DOHH2 (cell line): ENCODE data around the gene DNAH7.

ENCODE experiments used
- H3F3A ChIP-seq: fragments of 200-600 bp; sonication (generic), shearing (Covaris generic); 2 replicates; pipeline ENCODE4 v1.6.0; 2016; ENCODE audit warnings: antibody characterized with exemption, mild to moderate bottlenecking; ENCODE audit not compliant: control insufficient read depth, insufficient read depth
- H3K27ac ChIP-seq: fragments of 200-600 bp; sonication (generic); 2 replicates; pipeline ENCODE4 v1.5.1; 2014; ENCODE audit warnings: low read depth, mild to moderate bottlenecking, low read length, moderate library complexity
- H3K27me3 ChIP-seq: fragments of 200-600 bp; sonication (generic); 2 replicates; pipeline ENCODE4 v1.6.1; 2014; ENCODE audit warnings: mild to moderate bottlenecking, low read length, mixed read lengths; ENCODE audit not compliant: control insufficient read depth
- H3K36me3 ChIP-seq: fragments of 200-600 bp; sonication (generic); 2 replicates; pipeline ENCODE4 v1.6.1; 2014; ENCODE audit warnings: mild to moderate bottlenecking, low read length, moderate library complexity, mixed read lengths; ENCODE audit not compliant: control insufficient read depth
- H3K4me1 ChIP-seq: fragments of 200-600 bp; sonication (generic); 2 replicates; pipeline ENCODE4 v1.6.1; 2014; ENCODE audit warnings: mild to moderate bottlenecking, low read length, mixed read lengths; ENCODE audit not compliant: control insufficient read depth
- H3K4me2 ChIP-seq: fragments of 200-600 bp; sonication (generic); 2 replicates; pipeline ENCODE4 v1.6.0; 2014; ENCODE audit warnings: mild to moderate bottlenecking, low read length, moderate library complexity
- H3K4me3 ChIP-seq: fragments of 200-600 bp; sonication (generic); 2 replicates; pipeline ENCODE4 v1.5.1; 2014; ENCODE audit warnings: mild to moderate bottlenecking, low read length, mixed read lengths
- H3K79me2 ChIP-seq: fragments of 200-600 bp; sonication (generic); 2 replicates; pipeline ENCODE4 v1.6.1; 2014; ENCODE audit warnings: mild to moderate bottlenecking, low read length, mixed read lengths; ENCODE audit not compliant: control insufficient read depth
- H3K9me2 ChIP-seq: fragments of 200-600 bp; sonication (generic); replicated peaks from 2 replicates; pipeline ENCODE4 v1.6.1; 2014; ENCODE audit warnings: mild to moderate bottlenecking, low read length, mixed read lengths; ENCODE audit not compliant: control insufficient read depth
- H3K9me3 ChIP-seq: fragments of 200-600 bp; sonication (generic); 2 replicates; pipeline ENCODE4 v1.6.1; 2014; ENCODE audit warnings: antibody characterized with exemption, low read length, mixed read lengths; ENCODE audit not compliant: control insufficient read depth, insufficient read depth
- H4K20me1 ChIP-seq: fragments of 200-600 bp; sonication (generic); 2 replicates; pipeline ENCODE4 v1.6.0; 2014; ENCODE audit warnings: low read depth, mild to moderate bottlenecking, antibody characterized with exemption, low read length, moderate library complexity; ENCODE audit not compliant: control insufficient read depth, insufficient read depth
- EZH2phosphoT487 ChIP-seq: fragments of 200-600 bp; sonication (generic); IDR thresholded peaks from 2 replicates; pipeline ENCODE4 v1.6.1; 2017; ENCODE audit warnings: borderline replicate concordance, mild to moderate bottlenecking, antibody characterized with exemption, low read length, moderate library complexity, mixed read lengths
- TF ChIP-seq, protein P1 (sequence below): fragments of 200-600 bp; sonication (generic); IDR thresholded peaks from one replicate; pipeline ENCODE4 v1.5.1; 2014; ENCODE audit warnings: antibody characterized with exemption, mild to moderate bottlenecking, low read depth, low read length; ENCODE audit not compliant: poor library complexity, severe bottlenecking

The DNAH7 gene

DNA sequence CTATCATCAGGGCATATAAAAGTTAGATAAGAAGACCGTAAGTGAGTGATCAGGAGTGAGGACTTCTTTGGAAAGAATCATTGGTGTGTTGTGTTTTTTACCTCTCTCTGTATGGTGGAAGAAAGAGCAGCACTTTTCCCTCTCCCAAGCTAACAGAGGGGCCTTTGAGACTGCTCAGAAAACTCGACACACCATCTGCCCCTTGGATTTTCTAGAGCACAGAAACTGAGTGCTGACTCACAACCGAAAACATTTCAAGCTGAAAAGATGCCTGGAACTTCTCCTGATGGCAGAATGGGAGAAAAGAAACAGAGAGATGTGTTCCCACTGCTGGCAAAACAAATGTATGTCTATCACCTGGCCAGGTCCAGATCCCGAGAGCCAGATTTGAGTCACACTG lies 156.6 kb downstream of the DNAH7 start:
- Histone ChIP-seq H3K4me2 (no peak overlapping the region), H3K9me3 (no peaks in the 10 kb centered on the region), H3K27me3 (no peaks in the 10 kb centered on the region), H3K4me3 (no peak overlapping the region), H4K20me1 (no peaks in the 10 kb centered on the region), H3K36me3 (no peaks in the 10 kb centered on the region), H3K4me1 (no peaks in the 10 kb centered on the region), H3F3A (no peaks in the 10 kb centered on the region), H3K79me2 (no peaks in the 10 kb centered on the region), H3K9me2 (no peaks in the 10 kb centered on the region), H3K27ac (no peak overlapping the region)
- TF ChIP-seq, protein P1, sequence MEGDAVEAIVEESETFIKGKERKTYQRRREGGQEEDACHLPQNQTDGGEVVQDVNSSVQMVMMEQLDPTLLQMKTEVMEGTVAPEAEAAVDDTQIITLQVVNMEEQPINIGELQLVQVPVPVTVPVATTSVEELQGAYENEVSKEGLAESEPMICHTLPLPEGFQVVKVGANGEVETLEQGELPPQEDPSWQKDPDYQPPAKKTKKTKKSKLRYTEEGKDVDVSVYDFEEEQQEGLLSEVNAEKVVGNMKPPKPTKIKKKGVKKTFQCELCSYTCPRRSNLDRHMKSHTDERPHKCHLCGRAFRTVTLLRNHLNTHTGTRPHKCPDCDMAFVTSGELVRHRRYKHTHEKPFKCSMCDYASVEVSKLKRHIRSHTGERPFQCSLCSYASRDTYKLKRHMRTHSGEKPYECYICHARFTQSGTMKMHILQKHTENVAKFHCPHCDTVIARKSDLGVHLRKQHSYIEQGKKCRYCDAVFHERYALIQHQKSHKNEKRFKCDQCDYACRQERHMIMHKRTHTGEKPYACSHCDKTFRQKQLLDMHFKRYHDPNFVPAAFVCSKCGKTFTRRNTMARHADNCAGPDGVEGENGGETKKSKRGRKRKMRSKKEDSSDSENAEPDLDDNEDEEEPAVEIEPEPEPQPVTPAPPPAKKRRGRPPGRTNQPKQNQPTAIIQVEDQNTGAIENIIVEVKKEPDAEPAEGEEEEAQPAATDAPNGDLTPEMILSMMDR, result no peak
- no peak for TF ChIP-seq EZH2phosphoT487

DNA sequence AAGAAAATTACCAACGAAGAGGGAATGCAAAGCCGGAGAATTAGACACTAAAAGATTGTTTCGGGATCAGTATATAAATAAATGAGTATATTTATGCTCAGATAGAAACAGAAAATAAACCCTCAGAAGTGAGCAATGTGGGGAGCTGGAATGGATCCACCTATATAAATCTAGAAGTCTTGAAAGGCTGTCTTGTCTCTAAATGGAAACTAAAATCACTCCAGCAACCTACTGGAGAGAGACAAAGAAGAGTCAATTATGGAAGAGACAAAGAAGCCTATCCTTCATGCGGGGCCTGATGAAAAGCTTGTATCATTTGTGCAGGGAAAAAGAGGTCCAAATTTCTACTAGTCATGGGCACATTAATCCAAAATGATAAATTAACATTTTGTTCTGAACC lies 158.1 kb downstream of the DNAH7 start:
- no peak overlapping the region for H3K4me3 ChIP-seq
- H3K27ac ChIP-seq, result no peak overlapping the region
- H3K4me1 ChIP-seq, result no peaks in the 10 kb centered on the region
- H3K36me3 ChIP-seq, result no peaks in the 10 kb centered on the region
- no peaks in the 10 kb centered on the region for H3K27me3 ChIP-seq
- H3K4me2 ChIP-seq, result no peak overlapping the region
- H3F3A ChIP-seq, result no peaks in the 10 kb centered on the region
- no peaks in the 10 kb centered on the region for H3K9me2 ChIP-seq
- no peaks in the 10 kb centered on the region for H3K9me3 ChIP-seq
- H3K79me2 ChIP-seq, result no peaks in the 10 kb centered on the region
- H4K20me1 ChIP-seq, result no peaks in the 10 kb centered on the region
- TF ChIP-seq, protein P1, result no peak
- TF ChIP-seq EZH2phosphoT487, result no peak

DNA sequence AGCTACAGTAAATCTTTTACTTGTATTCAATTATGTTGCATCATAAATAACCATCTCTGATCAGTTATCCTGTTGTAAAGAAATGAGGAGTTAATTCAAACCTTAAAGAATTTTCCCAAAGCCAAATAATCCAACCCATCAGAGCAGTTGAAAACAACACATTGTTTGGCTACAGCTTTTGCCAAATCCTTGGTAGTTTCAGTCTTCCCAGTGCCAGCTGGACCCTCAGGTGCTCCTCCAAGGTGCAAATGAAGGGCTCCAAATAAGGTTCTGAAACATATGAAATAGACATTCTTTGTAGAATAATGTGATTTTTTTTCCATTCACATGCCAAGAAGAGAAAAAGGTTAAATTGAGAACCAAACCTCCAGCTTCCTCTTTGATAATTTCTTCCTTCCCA lies 158.7 kb downstream of the DNAH7 start:
- H3K36me3 ChIP-seq, result no peaks in the 10 kb centered on the region
- no peaks in the 10 kb centered on the region for H3K4me1 ChIP-seq
- no peaks in the 10 kb centered on the region for H3K27me3 ChIP-seq
- no peak overlapping the region for H3K27ac ChIP-seq
- no peaks in the 10 kb centered on the region for H3F3A ChIP-seq
- no peaks in the 10 kb centered on the region for H3K9me3 ChIP-seq
- no peak overlapping the region for H3K4me3 ChIP-seq
- no peaks in the 10 kb centered on the region for H3K9me2 ChIP-seq
- TF ChIP-seq, protein P1, result no peak
- no peak for TF ChIP-seq EZH2phosphoT487
- H3K79me2 ChIP-seq, result no peaks in the 10 kb centered on the region
- H4K20me1 ChIP-seq, result no peaks in the 10 kb centered on the region
- no peak overlapping the region for H3K4me2 ChIP-seq

DNA sequence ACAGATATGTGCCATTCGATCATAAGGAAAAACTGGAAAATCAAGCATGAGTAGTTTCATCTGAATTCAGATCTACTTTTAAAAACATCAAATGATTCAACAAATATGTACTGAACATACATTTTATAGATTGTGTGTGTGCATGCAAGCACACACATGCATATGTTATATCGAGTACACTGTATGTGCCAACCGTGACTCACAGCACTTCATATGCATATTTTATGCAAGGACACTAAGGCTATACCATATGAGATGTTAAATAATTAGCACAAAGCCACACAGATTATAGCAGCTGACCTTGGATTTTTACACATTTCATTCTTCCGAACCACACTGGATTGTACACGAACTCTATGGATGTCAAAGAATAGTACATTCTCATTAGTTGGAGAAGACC lies 161.2 kb downstream of the DNAH7 start:
- no peaks in the 10 kb centered on the region for H3K27me3 ChIP-seq
- no peaks in the 10 kb centered on the region for H3K36me3 ChIP-seq
- H3K9me2 ChIP-seq, result no peaks in the 10 kb centered on the region
- H3F3A ChIP-seq, result no peaks in the 10 kb centered on the region
- H3K9me3 ChIP-seq, result no peaks in the 10 kb centered on the region
- TF ChIP-seq EZH2phosphoT487, result no peak
- TF ChIP-seq, protein P1, result no peak
- H3K79me2 ChIP-seq, result no peaks in the 10 kb centered on the region
- H4K20me1 ChIP-seq, result no peaks in the 10 kb centered on the region
- H3K27ac ChIP-seq, result no peak overlapping the region
- no peaks in the 10 kb centered on the region for H3K4me1 ChIP-seq
- no peak overlapping the region for H3K4me3 ChIP-seq
- H3K4me2 ChIP-seq, result no peak overlapping the region
